Suprapubic skin (tissue), 3 donors: ENCODE measurements around the gene GPRC5B.

Source experiments
- EP300 ChIP-seq: sonication (generic); formaldehyde crosslinking; IDR thresholded peaks from one replicate; pipeline ENCODE4 v1.6.1; 2017; ENCODE audit warnings: antibody characterized with exemption
- POLR2A ChIP-seq, 2 donors: fragments of 450-650 bp; IDR thresholded peaks; one replicate each; pipeline ENCODE4 v1.6.1; 2017; ENCODE audit warnings: antibody characterized with exemption in 2 of 2, mild to moderate bottlenecking in 2 of 2, moderate library complexity in 2 of 2
- TF ChIP-seq, protein P1 (sequence below), 2 donors: fragments of 200-600 bp in 1 of 2; fragments of 450-650 bp in 1 of 2; sonication (generic) in 1 of 2; IDR thresholded peaks; one replicate each; pipeline ENCODE4 v1.5.1; 2016 to 2019; ENCODE audit warnings: antibody characterized with exemption in 2 of 2, mild to moderate bottlenecking in 1 of 2, moderate library complexity in 1 of 2

DNA sequence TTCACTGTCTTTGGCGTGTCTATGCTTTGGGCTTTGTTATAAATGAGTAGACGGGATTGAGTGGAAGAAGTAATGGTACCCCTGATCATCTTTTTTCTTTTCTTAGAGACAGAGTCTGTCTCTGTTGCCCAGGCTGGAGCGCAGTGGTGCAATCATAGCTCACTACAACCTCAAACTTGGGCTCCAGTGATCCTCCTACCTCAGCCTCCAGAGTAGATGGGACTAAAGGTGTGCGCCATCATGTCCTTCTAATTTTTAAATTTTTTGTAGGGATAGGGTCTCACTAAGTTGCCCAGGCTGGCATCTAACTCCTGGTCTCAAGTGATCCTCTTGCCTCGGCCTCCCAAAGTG lies 14.9 kb upstream of the GPRC5B start:
- TF ChIP-seq EP300 (no peak), POLR2A (IDR thresholded peaks at IDR 0.05) (no peak)
- TF ChIP-seq, protein P1, sequence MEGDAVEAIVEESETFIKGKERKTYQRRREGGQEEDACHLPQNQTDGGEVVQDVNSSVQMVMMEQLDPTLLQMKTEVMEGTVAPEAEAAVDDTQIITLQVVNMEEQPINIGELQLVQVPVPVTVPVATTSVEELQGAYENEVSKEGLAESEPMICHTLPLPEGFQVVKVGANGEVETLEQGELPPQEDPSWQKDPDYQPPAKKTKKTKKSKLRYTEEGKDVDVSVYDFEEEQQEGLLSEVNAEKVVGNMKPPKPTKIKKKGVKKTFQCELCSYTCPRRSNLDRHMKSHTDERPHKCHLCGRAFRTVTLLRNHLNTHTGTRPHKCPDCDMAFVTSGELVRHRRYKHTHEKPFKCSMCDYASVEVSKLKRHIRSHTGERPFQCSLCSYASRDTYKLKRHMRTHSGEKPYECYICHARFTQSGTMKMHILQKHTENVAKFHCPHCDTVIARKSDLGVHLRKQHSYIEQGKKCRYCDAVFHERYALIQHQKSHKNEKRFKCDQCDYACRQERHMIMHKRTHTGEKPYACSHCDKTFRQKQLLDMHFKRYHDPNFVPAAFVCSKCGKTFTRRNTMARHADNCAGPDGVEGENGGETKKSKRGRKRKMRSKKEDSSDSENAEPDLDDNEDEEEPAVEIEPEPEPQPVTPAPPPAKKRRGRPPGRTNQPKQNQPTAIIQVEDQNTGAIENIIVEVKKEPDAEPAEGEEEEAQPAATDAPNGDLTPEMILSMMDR (IDR thresholded peaks at IDR 0.05) = no peak
